Endometrial microvascular endothelial cells (primary cell): ENCODE results near the gene ODAD3. TPM values are rescaled to one million over a fixed set of nuclear protein-coding genes. Genes with fewer than 3 reads are reported as not detected.
"Not testable (repeated sequence)": the region's sequence is repeated elsewhere in the genome, so short reads cannot be mapped to it uniquely, and the experiment has no call there.

Source experiments
- in situ Hi-C: cut with HindIII; loops from 2 replicates; pipeline ENCODE4 v1.10.0; 2017; ENCODE audit warnings: low sequenced_read_pairs, low pct_unique_long_range_greater_than_20kb; ENCODE audit errors: inconsistent ontology term
- total RNA-seq: library from RNA; depleted of rRNA; stranded (reverse); fragments of >200 nt; gene quantifications from one replicate; pipeline ENCODE4 v1.2.3, GENCODE V29; 2015; ENCODE audit errors: inconsistent ontology term

The ODAD3 gene
- total RNA-seq, 1 donor from 2014 or later: not detected

- in situ Hi-C loops: no loop called here
These were observed 11.9 kb upstream of the ODAD3 start for GRCh38 chr19:11446652-11447301.

GRCh38 chr19:11446271-11446651 is 11.3 kb upstream of the ODAD3 start:
- in situ Hi-C loops: no loop called here

- in situ Hi-C loops: no loop called here
These were observed 10.2 kb upstream of the ODAD3 start for GRCh38 chr19:11445141-11445540.

GRCh38 chr19:11444059-11444458 is 9.1 kb upstream of the ODAD3 start:
- in situ Hi-C loops: no loop called here

GRCh38 chr19:11437955-11438354 is 3.0 kb upstream of the ODAD3 start:
- in situ Hi-C loops: no loop called here

GRCh38 chr19:11435833-11436313 is 952 bp upstream of the ODAD3 start:
- in situ Hi-C loops: no loop called here

GRCh38 chr19:11434703-11435056 is 241 bp downstream of the ODAD3 start:
- in situ Hi-C loops: no loop called here

- in situ Hi-C loops: not testable (repeated sequence)
These were observed 1.4 kb downstream of the ODAD3 start for GRCh38 chr19:11433526-11433925.

- in situ Hi-C loops: no loop called here
These were observed 8.3 kb downstream of the ODAD3 start for GRCh38 chr19:11426656-11427055.

- in situ Hi-C loops: no loop called here
These were observed 9.0 kb downstream of the ODAD3 start for GRCh38 chr19:11425719-11426457.

GRCh38 chr19:11423791-11424181 is 11.1 kb downstream of the ODAD3 start:
- in situ Hi-C loops: no loop called here

- in situ Hi-C loops: no loop called here
These were observed 11.6 kb downstream of the ODAD3 start for GRCh38 chr19:11423164-11423790.

GRCh38 chr19:11422163-11423065 is 12.5 kb downstream of the ODAD3 start:
- in situ Hi-C loops: no loop called here

GRCh38 chr19:11421371-11422098 is 13.4 kb downstream of the ODAD3 start:
- in situ Hi-C loops: no loop called here

GRCh38 chr19:11420429-11421370 is 14.2 kb downstream of the ODAD3 start:
- in situ Hi-C loops: no loop called here

- in situ Hi-C loops: no loop called here
These were observed 16.1 kb downstream of the ODAD3 start, which contains the start of gene RGL3 for GRCh38 chr19:11418549-11419506. RGL3 (minus strand) TSS chr19:11419314; CDS start chr19:11419278, 36 bp downstream.
